ENCODE results near the gene CALY.

Gene CALY

DNA sequence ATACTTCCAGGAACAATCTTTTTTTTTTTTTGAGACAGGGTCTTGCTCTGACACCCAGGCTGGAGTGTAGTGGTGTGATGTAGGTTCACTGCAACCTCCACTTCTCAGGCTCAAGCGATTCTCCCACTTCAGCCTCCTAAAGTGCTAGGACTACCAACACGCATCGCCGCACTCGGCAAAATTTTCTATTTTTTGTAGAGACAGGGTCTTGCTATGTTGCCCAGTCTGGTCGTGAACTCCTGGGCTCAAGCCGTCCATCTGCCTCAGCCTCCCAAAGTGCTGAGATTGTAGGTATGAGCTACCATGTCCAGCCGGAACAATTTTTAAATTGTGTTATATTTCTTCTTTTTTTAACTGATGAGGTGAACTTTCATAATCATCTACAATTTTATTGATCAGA, 25.9 kb downstream of the CALY start:
- ChIA-PET POLR2A (no interaction called here), CTCF (interaction anchor here (1.2 kb wide), 1 partner anchor 19 kb away, joined by 3 read pairs; no protein-coding TSS in a partner anchor)
- Histone ChIP-seq H3K4me1 (ENCODE audit: control insufficient read depth, insufficient read depth, low read length) (no peaks in the 10 kb centered on the region), H3K4me3 (ENCODE audit: low read depth, low read length) (no peak overlapping the region), H3K36me3 (ENCODE audit: control insufficient read depth in 2 of 2, insufficient read depth in 1 of 2, low read length in 2 of 2) (peaks cover 7 to 43% of the 10 kb centered on the region in 2 experiments; a peak in 2 of 3 replicates), H3K27ac (ENCODE audit: extremely low read depth, low read depth, low read length) (no peak overlapping the region), H3K9me3 (ENCODE audit: control insufficient read depth, insufficient read depth, low read depth, low read length) (no peaks in the 10 kb centered on the region)
- no peak for TF ChIP-seq ZNF175 (tag by site-specific recombination; IDR thresholded peaks at IDR 0.05)
- TF ChIP-seq ZNF121 (tag by site-specific recombination; IDR thresholded peaks at IDR 0.05) = peak; percentile 84

DNA sequence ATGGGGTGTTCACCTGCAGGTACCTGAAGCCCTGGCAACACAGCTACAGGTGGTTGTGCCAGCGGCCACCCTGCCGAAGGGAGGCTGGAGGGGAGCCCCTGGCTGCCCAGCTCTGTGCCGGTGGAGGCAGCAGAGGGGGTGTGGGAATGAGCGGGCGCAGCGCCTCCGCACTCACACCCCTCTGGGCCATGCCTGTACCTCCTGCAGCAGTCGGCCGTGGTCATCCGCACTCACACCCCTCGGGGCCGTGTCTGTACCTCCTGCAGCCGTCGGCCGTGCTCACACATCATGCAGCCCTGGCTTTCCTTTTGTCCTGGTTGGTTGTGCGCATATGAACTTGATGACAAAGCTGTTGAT, 26.3 kb downstream of the CALY start:
- Histone ChIP-seq H3K4me3 (ENCODE audit: low read depth, low read length) (no peak overlapping the region), H3K27ac (ENCODE audit: extremely low read depth, low read depth, low read length) (no peak overlapping the region), H3K4me1 (ENCODE audit: control insufficient read depth, insufficient read depth, low read length) (no peaks in the 10 kb centered on the region), H3K36me3 (ENCODE audit: control insufficient read depth in 2 of 2, insufficient read depth in 1 of 2, low read length in 2 of 2) (peaks cover 7 to 48% of the 10 kb centered on the region in 2 experiments; a peak in 2 of 3 replicates), H3K9me3 (ENCODE audit: control insufficient read depth, insufficient read depth, low read depth, low read length) (no peaks in the 10 kb centered on the region)
- ChIA-PET CTCF (no interaction called here), POLR2A (no interaction called here)
- TF ChIP-seq, protein P1, sequence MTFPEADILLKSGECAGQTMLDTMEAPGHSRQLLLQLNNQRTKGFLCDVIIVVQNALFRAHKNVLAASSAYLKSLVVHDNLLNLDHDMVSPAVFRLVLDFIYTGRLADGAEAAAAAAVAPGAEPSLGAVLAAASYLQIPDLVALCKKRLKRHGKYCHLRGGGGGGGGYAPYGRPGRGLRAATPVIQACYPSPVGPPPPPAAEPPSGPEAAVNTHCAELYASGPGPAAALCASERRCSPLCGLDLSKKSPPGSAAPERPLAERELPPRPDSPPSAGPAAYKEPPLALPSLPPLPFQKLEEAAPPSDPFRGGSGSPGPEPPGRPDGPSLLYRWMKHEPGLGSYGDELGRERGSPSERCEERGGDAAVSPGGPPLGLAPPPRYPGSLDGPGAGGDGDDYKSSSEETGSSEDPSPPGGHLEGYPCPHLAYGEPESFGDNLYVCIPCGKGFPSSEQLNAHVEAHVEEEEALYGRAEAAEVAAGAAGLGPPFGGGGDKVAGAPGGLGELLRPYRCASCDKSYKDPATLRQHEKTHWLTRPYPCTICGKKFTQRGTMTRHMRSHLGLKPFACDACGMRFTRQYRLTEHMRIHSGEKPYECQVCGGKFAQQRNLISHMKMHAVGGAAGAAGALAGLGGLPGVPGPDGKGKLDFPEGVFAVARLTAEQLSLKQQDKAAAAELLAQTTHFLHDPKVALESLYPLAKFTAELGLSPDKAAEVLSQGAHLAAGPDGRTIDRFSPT (tag by site-specific recombination; IDR thresholded peaks at IDR 0.05) = no peak
- TF ChIP-seq SCRT2 (tag by site-specific recombination; IDR thresholded peaks at IDR 0.05) = peak; percentile 48; the same call in 1 of the 2 replicates
- TF ChIP-seq ZNF157 (tag by site-specific recombination; IDR thresholded peaks at IDR 0.05) = no peak

DNA sequence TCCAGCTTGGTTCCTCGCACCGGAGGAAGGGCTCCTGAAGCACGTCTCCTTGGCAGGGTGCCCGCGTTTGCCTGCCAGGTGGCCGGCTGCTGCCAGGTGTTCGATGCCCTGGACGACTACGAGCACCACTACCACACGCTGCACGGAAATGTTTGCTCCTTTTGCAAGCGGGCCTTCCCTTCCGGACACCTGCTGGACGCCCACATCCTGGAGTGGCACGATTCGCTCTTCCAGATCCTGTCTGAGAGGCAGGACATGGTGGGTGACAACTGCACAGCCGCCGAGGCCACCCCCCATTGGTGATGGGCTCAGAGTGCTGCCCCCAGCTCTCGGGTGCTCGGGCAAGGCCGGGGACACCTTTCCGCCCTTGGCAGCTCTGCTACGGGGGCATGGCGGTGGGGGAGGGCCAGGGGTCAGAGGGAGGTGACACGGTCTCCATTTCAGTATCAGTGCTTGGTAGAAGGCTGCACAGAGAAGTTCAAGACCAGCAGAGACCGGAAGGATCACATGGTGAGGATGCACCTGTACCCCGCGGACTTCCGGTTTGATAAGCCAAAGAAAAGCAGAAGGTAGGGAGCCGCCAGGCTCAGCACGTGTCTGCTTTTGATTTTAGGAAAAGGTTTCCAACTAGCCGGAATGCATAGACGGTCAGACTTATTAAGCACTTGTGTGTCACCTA, 26.8 kb downstream of the CALY start:
- no peak overlapping the region for H3K4me3 ChIP-seq (ENCODE audit: low read depth, low read length)
- ChIA-PET CTCF (no interaction called here), POLR2A (no interaction called here)
- 0 out of 2 replicates have a peak, but pooled peaks have one; percentile 10 for TF ChIP-seq ZNF121 (tag by site-specific recombination; IDR thresholded peaks at IDR 0.05)
- TF ChIP-seq ZNF248 (tag by site-specific recombination; IDR thresholded peaks at IDR 0.05) = no peak
- H3K4me1 ChIP-seq (ENCODE audit: control insufficient read depth, insufficient read depth, low read length) = no peaks in the 10 kb centered on the region
- H3K9me3 ChIP-seq (ENCODE audit: control insufficient read depth, insufficient read depth, low read depth, low read length) = no peaks in the 10 kb centered on the region
- no peak overlapping the region for H3K27ac ChIP-seq (ENCODE audit: extremely low read depth, low read depth, low read length)
- H3K36me3 ChIP-seq (ENCODE audit: control insufficient read depth in 2 of 2, insufficient read depth in 1 of 2, low read length in 2 of 2) = peaks cover 7 to 48% of the 10 kb centered on the region in 2 experiments; a peak in 2 of 3 replicates

DNA sequence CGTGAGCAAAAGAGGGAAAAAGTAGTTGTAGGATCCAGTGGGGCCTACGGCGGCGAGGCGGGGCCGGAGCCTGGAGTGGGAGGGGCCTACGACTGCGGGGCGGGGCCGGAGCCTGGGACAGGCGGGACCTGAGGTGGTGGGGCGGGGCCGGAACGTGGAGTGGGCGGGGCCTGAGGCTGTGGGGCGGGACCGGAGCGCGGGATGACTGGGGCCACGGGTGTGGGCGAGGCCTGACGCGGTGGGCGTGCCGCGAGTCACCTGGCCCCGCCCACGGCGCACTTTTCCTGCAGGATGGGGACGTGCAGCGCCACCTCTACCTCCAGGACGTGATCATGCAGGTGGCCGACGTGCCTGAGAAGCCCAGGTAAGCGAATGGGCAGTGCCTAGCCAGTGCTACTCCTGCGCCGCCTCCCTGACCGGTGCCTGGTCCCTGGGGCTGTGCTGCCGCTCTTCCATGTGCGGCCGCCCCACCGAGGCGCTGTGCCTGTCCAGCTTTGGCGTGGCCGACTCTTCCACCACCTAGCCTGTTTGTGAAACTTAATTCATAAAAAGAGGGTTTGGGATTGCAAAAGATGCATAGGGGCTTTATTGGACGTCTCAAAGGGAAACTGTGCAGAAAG, 27.5 kb downstream of the CALY start:
- no peaks in the 10 kb centered on the region for H3K4me1 ChIP-seq (ENCODE audit: control insufficient read depth, insufficient read depth, low read length)
- ChIA-PET POLR2A (no interaction called here), CTCF (no interaction called here)
- H3K36me3 ChIP-seq (ENCODE audit: control insufficient read depth in 2 of 2, insufficient read depth in 1 of 2, low read length in 2 of 2) = peaks cover 7 to 48% of the 10 kb centered on the region in 2 experiments; a peak in 2 of 3 replicates
- H3K9me3 ChIP-seq (ENCODE audit: control insufficient read depth, insufficient read depth, low read depth, low read length) = no peaks in the 10 kb centered on the region
- H3K27ac ChIP-seq (ENCODE audit: extremely low read depth, low read depth, low read length) = peak overlapping the region; percentile 88
- H3K4me3 ChIP-seq (ENCODE audit: low read depth, low read length) = peak overlapping the region; percentile 95
- 0 out of 2 replicates have a peak, but pooled peaks have one; percentile 41 for TF ChIP-seq ZFP69B (tag by site-specific recombination; IDR thresholded peaks at IDR 0.05)
- TF ChIP-seq EGR2 (tag by site-specific recombination; IDR thresholded peaks at IDR 0.05; ENCODE audit: low read depth) = peak; percentile 70
- TF ChIP-seq KLF8 (tag by site-specific recombination; IDR thresholded peaks at IDR 0.05) = peak; percentile 85; the same call in 1 of the 2 replicates
- TF ChIP-seq ZNF133 (tag by site-specific recombination; IDR thresholded peaks at IDR 0.05) = no peak
- peak; percentile 98 for TF ChIP-seq KLF9 (tag by site-specific recombination; IDR thresholded peaks at IDR 0.05; ENCODE audit: low read depth)
- peak; percentile 89 for TF ChIP-seq SP3 (tag by site-specific recombination; IDR thresholded peaks at IDR 0.05)
- peak; percentile 73 for TF ChIP-seq KLF1 (tag by site-specific recombination; IDR thresholded peaks at IDR 0.05)
- no peak for TF ChIP-seq ZNF174 (tag by site-specific recombination; IDR thresholded peaks at IDR 0.05)
- TF ChIP-seq, protein P2, sequence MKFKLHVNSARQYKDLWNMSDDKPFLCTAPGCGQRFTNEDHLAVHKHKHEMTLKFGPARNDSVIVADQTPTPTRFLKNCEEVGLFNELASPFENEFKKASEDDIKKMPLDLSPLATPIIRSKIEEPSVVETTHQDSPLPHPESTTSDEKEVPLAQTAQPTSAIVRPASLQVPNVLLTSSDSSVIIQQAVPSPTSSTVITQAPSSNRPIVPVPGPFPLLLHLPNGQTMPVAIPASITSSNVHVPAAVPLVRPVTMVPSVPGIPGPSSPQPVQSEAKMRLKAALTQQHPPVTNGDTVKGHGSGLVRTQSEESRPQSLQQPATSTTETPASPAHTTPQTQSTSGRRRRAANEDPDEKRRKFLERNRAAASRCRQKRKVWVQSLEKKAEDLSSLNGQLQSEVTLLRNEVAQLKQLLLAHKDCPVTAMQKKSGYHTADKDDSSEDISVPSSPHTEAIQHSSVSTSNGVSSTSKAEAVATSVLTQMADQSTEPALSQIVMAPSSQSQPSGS (tag by site-specific recombination; IDR thresholded peaks at IDR 0.05; ENCODE audit: low read depth) = no peak
- peak; percentile 83 for TF ChIP-seq SP2 (tag by site-specific recombination; IDR thresholded peaks at IDR 0.05)
- TF ChIP-seq ZNF335 (tag by site-specific recombination; conservative IDR thresholded peaks at IDR 0.05) = no peak; the same call in 1 of the 2 replicates
- TF ChIP-seq ZBTB1 (tag by site-specific recombination; IDR thresholded peaks at IDR 0.05) = no peak
- no peak for TF ChIP-seq ZNF341 (tag by site-specific recombination; IDR thresholded peaks at IDR 0.05; ENCODE audit: low read depth)
- TF ChIP-seq ZNF302 (tag by site-specific recombination; IDR thresholded peaks at IDR 0.05; ENCODE audit: low read depth) = no peak
- TF ChIP-seq KLF16 (tag by site-specific recombination; IDR thresholded peaks at IDR 0.05) = peak; percentile 60; the same call in 1 of the 2 replicates
- no peak for TF ChIP-seq HOXC10 (CRISPR knock-in tag; IDR thresholded peaks at IDR 0.05)
- TF ChIP-seq ZBTB48 (tag by site-specific recombination; IDR thresholded peaks at IDR 0.05) = 0 out of 2 replicates have a peak, but pooled peaks have one; percentile 19
- TF ChIP-seq ZNF140 (tag by site-specific recombination; IDR thresholded peaks at IDR 0.05) = no peak
- TF ChIP-seq ZFHX2 (tag by site-specific recombination; conservative IDR thresholded peaks at IDR 0.05) = peak; percentile 86
- no peak for TF ChIP-seq ZNF677 (tag by site-specific recombination; IDR thresholded peaks at IDR 0.05)
